ENCODE results near the gene BCAS3. TPM values are rescaled to one million over a fixed set of nuclear protein-coding genes. Genes with fewer than 3 reads are reported as not detected.

BCAS3 gene
- total RNA-seq, 1 donor from 2014 or later = 30.5 TPM

DNA sequence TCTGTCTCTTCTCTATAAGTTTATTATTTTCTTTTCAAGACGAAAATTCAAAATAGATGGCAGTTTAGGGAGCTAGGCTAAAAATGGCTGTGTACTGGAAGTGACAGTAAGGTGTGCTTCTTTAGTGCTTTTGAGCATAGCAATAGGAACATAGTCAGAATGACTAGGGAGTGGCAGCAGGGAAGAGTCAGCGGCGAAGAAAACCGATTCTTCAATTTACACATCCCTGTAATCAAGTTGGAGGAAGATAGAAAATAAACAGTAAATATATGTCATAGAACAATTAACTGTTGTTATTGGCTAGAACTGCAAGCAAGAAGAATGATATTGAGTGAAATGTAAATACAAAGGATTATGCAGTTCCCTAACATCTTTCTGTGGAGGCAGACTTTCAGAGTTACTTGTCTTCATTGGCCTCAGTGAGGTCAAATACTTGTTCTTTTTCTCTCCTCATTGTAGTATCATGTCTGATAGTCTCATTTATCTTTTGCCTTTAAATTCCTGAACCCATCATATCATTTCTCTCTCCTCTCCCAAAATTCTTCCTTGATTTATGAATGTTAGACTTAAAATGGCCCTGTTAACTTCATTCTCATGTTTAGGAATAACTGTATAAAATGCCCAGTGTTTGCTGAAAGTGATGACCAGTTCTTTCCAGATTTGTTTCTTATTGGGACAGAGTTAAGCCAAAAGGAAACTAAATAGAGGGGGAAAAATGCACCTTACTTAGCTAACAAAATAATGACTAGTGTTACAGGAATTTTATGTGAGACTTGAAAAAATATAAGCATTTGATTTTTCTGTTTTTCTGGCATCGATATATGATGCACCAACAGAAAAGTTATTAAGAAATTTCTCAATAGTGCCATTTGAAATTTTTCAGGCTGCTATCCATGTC lies 211.4 kb downstream of the BCAS3 start:
- Mint-ChIP-seq H3K27ac (ENCODE audit: unreplicated experiment) (no peak overlapping the region), H3K36me3 (ENCODE audit: low read depth) (peaks cover 16% of the 10 kb centered on the region), H3K9me3 (peaks cover 5% of the 10 kb centered on the region), H3K27me3 (ENCODE audit: low read depth) (no peaks in the 10 kb centered on the region), H3K4me1 (peaks cover 19% of the 10 kb centered on the region), H3K4me3 (peak overlapping the region; percentile 41)
- TF ChIP-seq, protein P1, sequence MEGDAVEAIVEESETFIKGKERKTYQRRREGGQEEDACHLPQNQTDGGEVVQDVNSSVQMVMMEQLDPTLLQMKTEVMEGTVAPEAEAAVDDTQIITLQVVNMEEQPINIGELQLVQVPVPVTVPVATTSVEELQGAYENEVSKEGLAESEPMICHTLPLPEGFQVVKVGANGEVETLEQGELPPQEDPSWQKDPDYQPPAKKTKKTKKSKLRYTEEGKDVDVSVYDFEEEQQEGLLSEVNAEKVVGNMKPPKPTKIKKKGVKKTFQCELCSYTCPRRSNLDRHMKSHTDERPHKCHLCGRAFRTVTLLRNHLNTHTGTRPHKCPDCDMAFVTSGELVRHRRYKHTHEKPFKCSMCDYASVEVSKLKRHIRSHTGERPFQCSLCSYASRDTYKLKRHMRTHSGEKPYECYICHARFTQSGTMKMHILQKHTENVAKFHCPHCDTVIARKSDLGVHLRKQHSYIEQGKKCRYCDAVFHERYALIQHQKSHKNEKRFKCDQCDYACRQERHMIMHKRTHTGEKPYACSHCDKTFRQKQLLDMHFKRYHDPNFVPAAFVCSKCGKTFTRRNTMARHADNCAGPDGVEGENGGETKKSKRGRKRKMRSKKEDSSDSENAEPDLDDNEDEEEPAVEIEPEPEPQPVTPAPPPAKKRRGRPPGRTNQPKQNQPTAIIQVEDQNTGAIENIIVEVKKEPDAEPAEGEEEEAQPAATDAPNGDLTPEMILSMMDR (conservative IDR thresholded peaks at IDR 0.05) = no peak
- DNase-seq (ENCODE audit: low read depth, low spot score) = no peak

DNA sequence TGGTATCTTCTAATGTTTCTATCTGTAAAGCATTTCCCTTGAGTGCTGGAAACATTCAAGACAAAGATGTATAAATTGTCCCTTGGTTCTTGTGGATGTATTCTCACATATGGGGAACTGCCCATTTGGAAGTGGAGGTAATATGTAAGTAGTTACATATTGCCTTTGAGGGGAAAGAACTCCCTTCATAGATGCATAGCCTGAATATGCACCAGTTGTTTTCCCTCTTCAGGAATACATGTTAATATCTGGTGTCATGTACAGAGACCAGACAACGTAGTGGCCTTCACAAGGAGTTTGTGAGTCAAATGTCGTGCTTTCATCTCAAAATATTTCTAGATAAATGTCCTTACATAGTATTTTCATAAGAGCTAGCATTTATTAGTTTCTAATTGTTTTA lies 213.5 kb downstream of the BCAS3 start:
- peaks cover 19% of the 10 kb centered on the region for H3K4me1 Mint-ChIP-seq
- DNase-seq (ENCODE audit: low read depth, low spot score) = no peak
- TF ChIP-seq, protein P1 (conservative IDR thresholded peaks at IDR 0.05) = no peak
- no peak overlapping the region for H3K27ac Mint-ChIP-seq (ENCODE audit: unreplicated experiment)
- no peaks in the 10 kb centered on the region for H3K27me3 Mint-ChIP-seq (ENCODE audit: low read depth)
- peak overlapping the region; percentile 73 for H3K4me3 Mint-ChIP-seq
- peaks cover 26% of the 10 kb centered on the region for H3K36me3 Mint-ChIP-seq (ENCODE audit: low read depth)
- H3K9me3 Mint-ChIP-seq = peaks cover 8% of the 10 kb centered on the region

DNA sequence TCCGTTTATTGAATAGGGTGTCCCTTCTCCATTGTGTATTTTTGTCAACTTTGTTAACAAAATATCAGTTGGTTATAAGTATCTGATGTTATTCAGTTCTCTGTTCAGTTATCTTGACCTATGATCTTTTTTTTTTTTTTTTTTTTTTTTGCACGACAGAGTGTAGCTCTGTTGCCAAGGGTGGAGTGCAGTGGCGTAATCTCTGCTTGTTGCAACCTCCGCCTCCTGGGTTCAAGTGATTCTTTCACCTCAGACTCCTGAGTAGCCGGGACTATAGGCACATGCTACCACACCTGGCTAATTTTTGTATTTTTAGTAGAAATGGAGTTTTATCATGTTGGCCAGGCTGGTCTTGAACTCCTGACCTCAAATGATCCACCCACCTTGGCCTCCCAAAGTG lies 215.8 kb downstream of the BCAS3 start:
- no peak for DNase-seq (ENCODE audit: low read depth, low spot score)
- TF ChIP-seq, protein P1 (conservative IDR thresholded peaks at IDR 0.05) = no peak
- no peak overlapping the region for H3K4me3 Mint-ChIP-seq
- no peaks in the 10 kb centered on the region for H3K27me3 Mint-ChIP-seq (ENCODE audit: low read depth)
- peaks cover 38% of the 10 kb centered on the region for H3K36me3 Mint-ChIP-seq (ENCODE audit: low read depth)
- no peak overlapping the region for H3K27ac Mint-ChIP-seq (ENCODE audit: unreplicated experiment)
- peaks cover 9% of the 10 kb centered on the region for H3K4me1 Mint-ChIP-seq
- H3K9me3 Mint-ChIP-seq = peaks cover 17% of the 10 kb centered on the region

DNA sequence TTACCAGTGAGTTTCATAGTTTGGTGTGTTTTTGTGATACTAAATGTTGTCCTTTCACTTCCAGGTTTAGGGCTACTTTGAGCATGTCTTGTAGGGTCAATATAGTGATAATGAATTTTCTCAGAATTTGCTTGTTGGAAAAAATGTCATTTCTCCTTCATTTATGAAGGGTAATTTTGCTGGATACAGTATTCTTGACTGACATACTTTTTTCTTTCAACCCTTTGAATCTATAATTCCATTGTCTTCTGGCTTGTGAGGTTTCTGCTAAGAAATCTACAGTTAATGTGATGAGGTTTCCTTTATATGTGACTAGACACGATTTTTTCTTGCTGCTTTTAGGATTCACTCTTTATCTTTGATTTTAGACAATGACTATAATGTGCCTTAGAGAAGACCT lies 219.3 kb downstream of the BCAS3 start:
- Mint-ChIP-seq H3K27me3 (ENCODE audit: low read depth) (no peaks in the 10 kb centered on the region), H3K27ac (ENCODE audit: unreplicated experiment) (no peak overlapping the region), H3K9me3 (peaks cover 17% of the 10 kb centered on the region), H3K4me1 (no peaks in the 10 kb centered on the region), H3K36me3 (ENCODE audit: low read depth) (peaks cover 29% of the 10 kb centered on the region), H3K4me3 (no peak overlapping the region)
- DNase-seq (ENCODE audit: low read depth, low spot score) = no peak
- TF ChIP-seq, protein P1 (conservative IDR thresholded peaks at IDR 0.05) = no peak

DNA sequence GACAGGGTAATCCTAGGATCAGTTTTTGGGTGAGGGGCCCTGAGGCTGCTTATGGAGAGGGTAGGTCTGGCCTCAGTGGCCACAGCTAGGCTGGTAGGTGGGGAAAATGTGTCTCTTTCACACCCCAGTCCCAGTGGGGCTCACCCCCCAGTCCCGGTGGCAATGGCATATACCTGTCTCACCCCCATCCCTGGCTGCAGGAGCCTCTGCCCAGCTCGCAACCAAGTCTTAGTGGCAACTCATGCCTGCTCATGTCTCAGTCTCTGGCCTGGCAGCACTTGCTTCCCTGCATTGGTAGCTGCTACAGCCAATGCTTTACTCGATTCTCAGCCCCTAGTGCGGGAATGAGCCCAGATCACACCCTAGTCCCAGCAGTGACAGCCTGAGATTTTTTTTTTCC lies 221.5 kb downstream of the BCAS3 start:
- H3K27me3 Mint-ChIP-seq (ENCODE audit: low read depth) = no peaks in the 10 kb centered on the region
- no peak for DNase-seq (ENCODE audit: low read depth, low spot score)
- H3K4me1 Mint-ChIP-seq = no peaks in the 10 kb centered on the region
- peaks cover 22% of the 10 kb centered on the region for H3K36me3 Mint-ChIP-seq (ENCODE audit: low read depth)
- H3K9me3 Mint-ChIP-seq = peaks cover 12% of the 10 kb centered on the region
- no peak overlapping the region for H3K4me3 Mint-ChIP-seq
- no peak overlapping the region for H3K27ac Mint-ChIP-seq (ENCODE audit: unreplicated experiment)
- TF ChIP-seq, protein P1 (conservative IDR thresholded peaks at IDR 0.05) = no peak
